Peyer's patch (tissue), 4 donors: ENCODE results near the gene CEP85.

Source experiments
- POLR2A ChIP-seq, 2 donors: fragments of 450-650 bp; IDR thresholded peaks; one replicate each; pipeline ENCODE4 v1.5.1; 2017; ENCODE audit warnings: antibody characterized with exemption in 2 of 2, mild to moderate bottlenecking in 2 of 2, moderate library complexity in 2 of 2
- TF ChIP-seq, protein P1 (sequence below), 6 experiments: fragments of 450-650 bp in 4 of 6; fragments of 200-600 bp in 2 of 6; sonication (generic) in 1 of 6; IDR thresholded peaks; one replicate each; pipeline ENCODE4 v1.5.1; 2017 to 2019; ENCODE audit warnings: antibody characterized with exemption in 6 of 6, mild to moderate bottlenecking in 3 of 6, moderate library complexity in 1 of 6

DNA sequence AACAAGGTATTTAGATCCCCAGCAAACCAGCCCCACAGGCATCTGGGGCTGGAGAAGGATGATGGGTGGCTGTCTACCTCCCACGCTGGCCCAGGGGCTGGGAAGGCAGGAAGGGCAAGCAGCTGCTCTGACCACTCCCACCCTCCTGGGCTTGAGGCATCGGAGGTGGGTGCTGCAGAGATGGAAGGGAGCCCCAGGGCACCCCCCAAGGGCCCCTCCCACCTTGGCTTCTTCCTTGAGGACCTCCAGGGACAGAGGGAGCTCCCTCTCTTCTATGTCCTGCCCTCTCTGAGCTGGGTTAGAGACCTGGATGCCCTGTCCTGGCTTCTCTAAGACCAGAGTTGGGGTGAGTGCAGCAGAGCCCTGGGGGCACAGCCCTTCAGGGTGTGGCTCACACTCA lies 86.9 kb downstream of the CEP85 start:
- TF ChIP-seq, protein P1, sequence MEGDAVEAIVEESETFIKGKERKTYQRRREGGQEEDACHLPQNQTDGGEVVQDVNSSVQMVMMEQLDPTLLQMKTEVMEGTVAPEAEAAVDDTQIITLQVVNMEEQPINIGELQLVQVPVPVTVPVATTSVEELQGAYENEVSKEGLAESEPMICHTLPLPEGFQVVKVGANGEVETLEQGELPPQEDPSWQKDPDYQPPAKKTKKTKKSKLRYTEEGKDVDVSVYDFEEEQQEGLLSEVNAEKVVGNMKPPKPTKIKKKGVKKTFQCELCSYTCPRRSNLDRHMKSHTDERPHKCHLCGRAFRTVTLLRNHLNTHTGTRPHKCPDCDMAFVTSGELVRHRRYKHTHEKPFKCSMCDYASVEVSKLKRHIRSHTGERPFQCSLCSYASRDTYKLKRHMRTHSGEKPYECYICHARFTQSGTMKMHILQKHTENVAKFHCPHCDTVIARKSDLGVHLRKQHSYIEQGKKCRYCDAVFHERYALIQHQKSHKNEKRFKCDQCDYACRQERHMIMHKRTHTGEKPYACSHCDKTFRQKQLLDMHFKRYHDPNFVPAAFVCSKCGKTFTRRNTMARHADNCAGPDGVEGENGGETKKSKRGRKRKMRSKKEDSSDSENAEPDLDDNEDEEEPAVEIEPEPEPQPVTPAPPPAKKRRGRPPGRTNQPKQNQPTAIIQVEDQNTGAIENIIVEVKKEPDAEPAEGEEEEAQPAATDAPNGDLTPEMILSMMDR (IDR thresholded peaks at IDR 0.05), result no peak
- TF ChIP-seq POLR2A (IDR thresholded peaks at IDR 0.05), result no peak
